Measurements from ENCODE around the gene FKBP4. TPM values are rescaled to one million over a fixed set of nuclear protein-coding genes. Genes with fewer than 3 reads are reported as not detected.

The FKBP4 gene
- total RNA-seq, 4 donors from 2014 or later = 28.7 to 53.3 (median 36.7) TPM

GRCh38 chr12:2756756-2757155 lies 38.0 kb upstream of the FKBP4 start:
- no peak for DNase-seq (ENCODE audit: extremely low spot score)
- H3K4me3 ChIP-seq = no peak overlapping the region
- H3K9me3 ChIP-seq = no peaks in the 10 kb centered on the region
- peaks cover 0 to 10% (median 1%) of the 10 kb centered on the region in 4 donors for H3K4me1 ChIP-seq
- H3K36me3 ChIP-seq = peaks cover 0 to 13% (median under 1%) of the 10 kb centered on the region in 4 donors
- intact Hi-C loops (cut with DNase I) = no loop called here
- WGBS = 89% methylated on average over 5 of the region's 5 CpGs
- H3K27ac ChIP-seq (replicated peaks in 1 of 4) = no peak overlapping the region
- no peak for TF ChIP-seq EP300 (IDR thresholded peaks at IDR 0.05)
- TF ChIP-seq CTCF (IDR thresholded peaks at IDR 0.05) = no peak
- TF ChIP-seq POLR2AphosphoS5 (IDR thresholded peaks at IDR 0.05) = no peak
- TF ChIP-seq POLR2A (IDR thresholded peaks at IDR 0.05; ENCODE audit: low read depth) = no peak
- peaks cover 0 to 6% (median 0%) of the 10 kb centered on the region in 4 donors for H3K27me3 ChIP-seq

- intact Hi-C loops (cut with DNase I) = no loop called here
- Histone ChIP-seq H3K36me3 (peaks cover 0 to 16% (median 2%) of the 10 kb centered on the region in 4 donors), H3K9me3 (no peaks in the 10 kb centered on the region), H3K27ac (replicated peaks in 1 of 4) (no peak overlapping the region), H3K27me3 (peaks cover 0 to 4% (median 0%) of the 10 kb centered on the region in 4 donors), H3K4me1 (no peaks in the 10 kb centered on the region), H3K4me3 (no peak overlapping the region)
- no peak for DNase-seq (ENCODE audit: extremely low spot score)
- 60% methylated on average over 3 of the region's 4 CpGs for WGBS
- TF ChIP-seq CTCF (IDR thresholded peaks at IDR 0.05) = no peak
- TF ChIP-seq EP300 (IDR thresholded peaks at IDR 0.05) = no peak
These were observed 35.0 kb upstream of the FKBP4 start for GRCh38 chr12:2759733-2760132.

GRCh38 chr12:2764398-2764797 lies 30.4 kb upstream of the FKBP4 start:
- no peaks in the 10 kb centered on the region for H3K9me3 ChIP-seq
- H3K27me3 ChIP-seq = no peaks in the 10 kb centered on the region
- no peak overlapping the region for H3K27ac ChIP-seq (replicated peaks in 1 of 4)
- DNase-seq (ENCODE audit: extremely low spot score) = no peak
- TF ChIP-seq POLR2AphosphoS5 (IDR thresholded peaks at IDR 0.05) (no peak), CTCF (IDR thresholded peaks at IDR 0.05) (no peak), POLR2A (IDR thresholded peaks at IDR 0.05; ENCODE audit: low read depth) (no peak), EP300 (IDR thresholded peaks at IDR 0.05) (no peak)
- intact Hi-C loops (cut with DNase I) = no loop called here
- no peaks in the 10 kb centered on the region for H3K4me1 ChIP-seq
- peaks cover 0 to 16% (median 2%) of the 10 kb centered on the region in 4 donors for H3K36me3 ChIP-seq
- H3K4me3 ChIP-seq = no peak overlapping the region

GRCh38 chr12:2765052-2765451 lies 29.7 kb upstream of the FKBP4 start:
- H3K27ac ChIP-seq (replicated peaks in 1 of 4) = no peak overlapping the region
- H3K36me3 ChIP-seq = peaks cover 0 to 16% (median 2%) of the 10 kb centered on the region in 4 donors
- no peaks in the 10 kb centered on the region for H3K4me1 ChIP-seq
- H3K4me3 ChIP-seq = no peak overlapping the region
- intact Hi-C loops (cut with DNase I) = no loop called here
- H3K27me3 ChIP-seq = no peaks in the 10 kb centered on the region
- TF ChIP-seq EP300 (IDR thresholded peaks at IDR 0.05) = no peak
- TF ChIP-seq CTCF (IDR thresholded peaks at IDR 0.05) = no peak
- no peak for TF ChIP-seq POLR2AphosphoS5 (IDR thresholded peaks at IDR 0.05)
- TF ChIP-seq POLR2A (IDR thresholded peaks at IDR 0.05; ENCODE audit: low read depth) = no peak
- no peaks in the 10 kb centered on the region for H3K9me3 ChIP-seq
- DNase-seq (ENCODE audit: extremely low spot score) = no peak
- WGBS = 89% methylated on average over 4 of the region's 4 CpGs

- Histone ChIP-seq H3K4me3 (no peak overlapping the region), H3K36me3 (peaks cover 0 to 11% (median 2%) of the 10 kb centered on the region in 4 donors), H3K4me1 (no peaks in the 10 kb centered on the region), H3K27ac (replicated peaks in 1 of 4) (no peak overlapping the region), H3K9me3 (no peaks in the 10 kb centered on the region), H3K27me3 (no peaks in the 10 kb centered on the region)
- WGBS = 84% methylated on average over 6 of the region's 6 CpGs
- intact Hi-C loops (cut with DNase I) = no loop called here
- no peak for DNase-seq (ENCODE audit: extremely low spot score)
- TF ChIP-seq EP300 (IDR thresholded peaks at IDR 0.05) = no peak
- TF ChIP-seq POLR2A (IDR thresholded peaks at IDR 0.05; ENCODE audit: low read depth) = no peak
- no peak for TF ChIP-seq POLR2AphosphoS5 (IDR thresholded peaks at IDR 0.05)
These were observed 29.2 kb upstream of the FKBP4 start for GRCh38 chr12:2765608-2766007.
